ENCODE measurements around the gene ANKRD29. TPM values are rescaled to one million over a fixed set of nuclear protein-coding genes. Genes with fewer than 3 reads are reported as not detected.

Gene ANKRD29
- total RNA-seq, 2 experiments from 2014 or later, result not detected

DNA sequence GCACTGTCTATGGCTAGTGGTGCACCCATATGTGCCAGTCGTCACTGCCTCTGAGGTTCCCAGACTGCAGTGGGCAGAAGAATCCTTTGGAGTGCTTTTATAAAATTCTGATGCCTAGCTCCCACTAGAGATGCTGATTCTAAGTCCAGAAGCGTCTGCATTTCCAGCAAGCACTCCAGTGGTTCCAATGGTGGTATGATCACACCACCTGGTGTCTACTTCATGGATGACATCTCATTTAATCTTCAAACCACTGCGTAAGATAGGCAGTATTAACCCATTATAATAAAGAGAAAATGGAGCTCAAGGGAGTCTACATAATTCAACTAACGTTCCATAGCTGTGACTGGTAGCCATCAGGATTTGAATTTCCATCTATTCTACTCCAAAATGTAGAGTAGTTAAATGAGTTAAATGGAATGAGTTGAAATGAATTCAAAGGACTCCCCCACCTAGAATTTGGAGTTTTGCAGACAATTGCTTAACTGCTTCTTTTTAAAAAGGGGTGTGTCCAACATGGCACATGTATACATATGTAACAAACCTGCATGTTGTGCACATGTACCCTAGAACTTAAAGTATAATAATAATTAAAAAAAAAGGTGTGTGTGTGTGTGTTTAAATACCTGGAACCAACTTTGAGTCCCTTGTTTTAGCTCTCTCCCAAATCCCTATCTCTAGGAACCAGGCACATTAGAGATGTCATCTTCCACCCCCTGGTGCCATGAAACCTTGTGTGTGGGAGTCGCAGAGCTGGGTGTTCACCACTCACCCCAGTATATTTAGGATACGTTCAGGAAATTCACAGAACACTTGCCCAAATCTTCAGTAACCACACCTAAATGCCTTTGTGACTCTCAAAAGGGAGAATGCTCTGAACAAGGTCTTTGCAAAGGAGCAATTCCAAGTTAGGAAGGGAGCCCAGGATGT lies 40.6 kb upstream of the ANKRD29 start:
- Mint-ChIP-seq H3K36me3 (ENCODE audit: low read depth) (peaks cover 4% of the 10 kb centered on the region), H3K4me3 (no peak overlapping the region), H3K27ac (no peak overlapping the region), H3K27me3 (peaks cover 15% of the 10 kb centered on the region), H3K9me3 (peaks cover 8% of the 10 kb centered on the region), H3K4me1 (ENCODE audit: low read depth) (no peaks in the 10 kb centered on the region)
- intact Hi-C loops (cut with micrococcal nuclease), result loop anchor here (5.0 kb wide), 1 partner anchor 81 kb away; no protein-coding TSS in a partner anchor
- ChIA-PET CTCF (interaction anchor here (0.5 to 6.7 kb wide), 28 partner anchors 8 to 215 kb away, joined by 3 to 57 read pairs (median 4); partner anchors contain the start of gene ANKRD29), POLR2A (no interaction called here)
- DNase-seq (peak; percentile 15), ATAC-seq (peak; percentile 68)
- peak; percentile 52 for TF ChIP-seq CTCF (IDR thresholded peaks at IDR 0.05)

- ChIA-PET CTCF (interaction anchor here (0.6 to 6.7 kb wide), 19 partner anchors 9 to 216 kb away, joined by 3 to 57 read pairs (median 5); no protein-coding TSS in a partner anchor), POLR2A (no interaction called here)
- TF ChIP-seq CTCF (IDR thresholded peaks at IDR 0.05), result no peak
- no peak for DNase-seq
- Mint-ChIP-seq H3K27me3 (peaks cover 13% of the 10 kb centered on the region), H3K4me1 (ENCODE audit: low read depth) (no peaks in the 10 kb centered on the region), H3K36me3 (ENCODE audit: low read depth) (peaks cover 4% of the 10 kb centered on the region), H3K4me3 (no peak overlapping the region), H3K9me3 (peaks cover 4% of the 10 kb centered on the region), H3K27ac (no peak overlapping the region)
- intact Hi-C loops (cut with micrococcal nuclease), result loop anchor here (5.0 kb wide), 1 partner anchor 80 kb away; no protein-coding TSS in a partner anchor
- ATAC-seq, result no peak
Measured at GRCh38 chr18:23702606-23703005, 39.9 kb upstream of the ANKRD29 start.

- H3K4me1 Mint-ChIP-seq (ENCODE audit: low read depth), result no peaks in the 10 kb centered on the region
- TF ChIP-seq CTCF (IDR thresholded peaks at IDR 0.05), result no peak
- CTCF ChIA-PET, result interaction anchor here (0.7 to 6.7 kb wide), 5 partner anchors 78 to 204 kb away, joined by 3 to 57 read pairs (median 11); no protein-coding TSS in a partner anchor
- no peak overlapping the region for H3K27ac Mint-ChIP-seq
- no peaks in the 10 kb centered on the region for H3K9me3 Mint-ChIP-seq
- DNase-seq, result no peak
- H3K36me3 Mint-ChIP-seq (ENCODE audit: low read depth), result no peaks in the 10 kb centered on the region
- intact Hi-C loops (cut with micrococcal nuclease), result loop anchor here (5.0 kb wide), 1 partner anchor 79 kb away; no protein-coding TSS in a partner anchor
- POLR2A ChIA-PET, result interaction anchor here (0.8 kb wide), 1 partner anchor 103 kb away, joined by 3 read pairs; no protein-coding TSS in a partner anchor
- H3K4me3 Mint-ChIP-seq, result no peak overlapping the region
- H3K27me3 Mint-ChIP-seq, result peaks cover 13% of the 10 kb centered on the region
- ATAC-seq, result no peak
Measured at GRCh38 chr18:23701544-23702064, 38.9 kb upstream of the ANKRD29 start.

GRCh38 chr18:23701017-23701416 lies 38.3 kb upstream of the ANKRD29 start:
- Mint-ChIP-seq H3K27ac (no peak overlapping the region), H3K27me3 (peaks cover 13% of the 10 kb centered on the region), H3K9me3 (no peaks in the 10 kb centered on the region), H3K4me3 (no peak overlapping the region), H3K36me3 (ENCODE audit: low read depth) (no peaks in the 10 kb centered on the region), H3K4me1 (ENCODE audit: low read depth) (no peaks in the 10 kb centered on the region)
- POLR2A ChIA-PET, result interaction anchor here (0.8 kb wide), 1 partner anchor 102 kb away, joined by 3 read pairs; no protein-coding TSS in a partner anchor
- DNase-seq (no peak), ATAC-seq (no peak)
- no peak for TF ChIP-seq CTCF (IDR thresholded peaks at IDR 0.05)
- intact Hi-C loops (cut with micrococcal nuclease), result loop anchor here (5.0 kb wide), 1 partner anchor 79 kb away; no protein-coding TSS in a partner anchor
- CTCF ChIA-PET, result interaction anchor here (3.1 to 6.7 kb wide), 2 partner anchors 77 to 203 kb away, joined by 18 to 57 read pairs; no protein-coding TSS in a partner anchor
